ENCODE measurements around the gene PPP1R14C.

PPP1R14C gene

DNA sequence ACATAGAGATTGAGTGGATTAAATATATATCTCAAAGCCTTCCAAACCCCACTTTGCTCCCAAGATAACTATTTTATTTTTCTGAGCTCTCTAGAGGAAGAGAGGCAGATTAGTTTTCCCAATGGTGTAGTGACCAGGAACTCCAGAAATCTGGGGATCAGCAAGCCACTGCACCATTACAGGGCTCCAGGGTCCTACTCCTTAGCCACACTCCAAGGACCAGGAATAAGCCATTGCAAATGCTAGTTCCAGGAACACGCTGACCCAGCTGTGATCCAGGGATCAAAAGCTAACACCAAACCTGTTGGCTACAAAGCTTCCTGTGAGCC is 128.3 kb downstream of the PPP1R14C start:
- TF ChIP-seq FOXM1 (IDR thresholded peaks at IDR 0.05; ENCODE audit: borderline replicate concordance, low read depth) (no peak), NFIC (IDR thresholded peaks at IDR 0.05) (no peak), EP300 (IDR thresholded peaks at IDR 0.05; ENCODE audit: borderline replicate concordance) (no peak), TCF12 (IDR thresholded peaks at IDR 0.05; ENCODE audit: low read depth) (no peak), MAX (IDR thresholded peaks at IDR 0.05) (no peak), TEAD4 (IDR thresholded peaks at IDR 0.05) (no peak), ZBTB7A (IDR thresholded peaks at IDR 0.05; ENCODE audit: low read depth) (no peak), TAF1 (IDR thresholded peaks at IDR 0.05; ENCODE audit: low read depth) (no peak), CEBPB (IDR thresholded peaks at IDR 0.05) (no peak), CREB1 (IDR thresholded peaks at IDR 0.05; ENCODE audit: low read depth) (no peak), YY1 (IDR thresholded peaks at IDR 0.05; ENCODE audit: low read depth) (no peak), EGR1 (IDR thresholded peaks at IDR 0.05) (no peak), RAD21 (IDR thresholded peaks at IDR 0.05; ENCODE audit: low read depth) (no peak), REST (IDR thresholded peaks at IDR 0.05; ENCODE audit: low read depth) (no peak)
- TF ChIP-seq, protein P1, sequence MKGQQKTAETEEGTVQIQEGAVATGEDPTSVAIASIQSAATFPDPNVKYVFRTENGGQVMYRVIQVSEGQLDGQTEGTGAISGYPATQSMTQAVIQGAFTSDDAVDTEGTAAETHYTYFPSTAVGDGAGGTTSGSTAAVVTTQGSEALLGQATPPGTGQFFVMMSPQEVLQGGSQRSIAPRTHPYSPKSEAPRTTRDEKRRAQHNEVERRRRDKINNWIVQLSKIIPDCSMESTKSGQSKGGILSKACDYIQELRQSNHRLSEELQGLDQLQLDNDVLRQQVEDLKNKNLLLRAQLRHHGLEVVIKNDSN (IDR thresholded peaks at IDR 0.05) = no peak

GRCh38 chr6:150271501-150272263 is 128.8 kb downstream of the PPP1R14C start:
- TF ChIP-seq MAX (IDR thresholded peaks at IDR 0.05) = no peak
- no peak for TF ChIP-seq TAF1 (IDR thresholded peaks at IDR 0.05; ENCODE audit: low read depth)
- TF ChIP-seq CEBPB (IDR thresholded peaks at IDR 0.05) = no peak
- TF ChIP-seq, protein P1 (IDR thresholded peaks at IDR 0.05) = no peak
- TF ChIP-seq YY1 (IDR thresholded peaks at IDR 0.05; ENCODE audit: low read depth) = no peak
- TF ChIP-seq TEAD4 (IDR thresholded peaks at IDR 0.05) = no peak
- TF ChIP-seq NFIC (IDR thresholded peaks at IDR 0.05) = no peak
- TF ChIP-seq EGR1 (IDR thresholded peaks at IDR 0.05) = no peak
- TF ChIP-seq CREB1 (IDR thresholded peaks at IDR 0.05; ENCODE audit: low read depth) = no peak
- TF ChIP-seq REST (IDR thresholded peaks at IDR 0.05; ENCODE audit: low read depth) = no peak
- no peak for TF ChIP-seq ZBTB7A (IDR thresholded peaks at IDR 0.05; ENCODE audit: low read depth)
- TF ChIP-seq TCF12 (IDR thresholded peaks at IDR 0.05; ENCODE audit: low read depth) = no peak
- TF ChIP-seq EP300 (IDR thresholded peaks at IDR 0.05; ENCODE audit: borderline replicate concordance) = no peak
- no peak for TF ChIP-seq RAD21 (IDR thresholded peaks at IDR 0.05; ENCODE audit: low read depth)
- TF ChIP-seq FOXM1 (IDR thresholded peaks at IDR 0.05; ENCODE audit: borderline replicate concordance, low read depth) = no peak

- TF ChIP-seq EGR1 (IDR thresholded peaks at IDR 0.05) = no peak
Observed at GRCh38 chr6:150272264-150272975, 129.6 kb downstream of the PPP1R14C start.

GRCh38 chr6:150272976-150273315 is 130.1 kb downstream of the PPP1R14C start:
- TF ChIP-seq NFIC (IDR thresholded peaks at IDR 0.05) = no peak
- TF ChIP-seq FOXM1 (IDR thresholded peaks at IDR 0.05; ENCODE audit: borderline replicate concordance, low read depth) = no peak
- TF ChIP-seq CEBPB (IDR thresholded peaks at IDR 0.05) = no peak
- TF ChIP-seq TCF12 (IDR thresholded peaks at IDR 0.05; ENCODE audit: low read depth) = no peak
- TF ChIP-seq EP300 (IDR thresholded peaks at IDR 0.05; ENCODE audit: borderline replicate concordance) = no peak
- no peak for TF ChIP-seq TEAD4 (IDR thresholded peaks at IDR 0.05)
- TF ChIP-seq ZBTB7A (IDR thresholded peaks at IDR 0.05; ENCODE audit: low read depth) = no peak
- TF ChIP-seq, protein P1 (IDR thresholded peaks at IDR 0.05) = no peak
- TF ChIP-seq YY1 (IDR thresholded peaks at IDR 0.05; ENCODE audit: low read depth) = no peak
- TF ChIP-seq EGR1 (IDR thresholded peaks at IDR 0.05) = no peak
- TF ChIP-seq REST (IDR thresholded peaks at IDR 0.05; ENCODE audit: low read depth) = no peak
- TF ChIP-seq TAF1 (IDR thresholded peaks at IDR 0.05; ENCODE audit: low read depth) = no peak
- no peak for TF ChIP-seq CREB1 (IDR thresholded peaks at IDR 0.05; ENCODE audit: low read depth)
- no peak for TF ChIP-seq MAX (IDR thresholded peaks at IDR 0.05)
- TF ChIP-seq RAD21 (IDR thresholded peaks at IDR 0.05; ENCODE audit: low read depth) = no peak

Data from Ishikawa (cell line).